Activated CD8-positive, alpha-beta memory T cell treated with anti-CD3 and anti-CD28 coated beads, Interleukin-2, amount 50 U/mL, for 1 hour (primary cell): ENCODE results near the gene HEY2.
"Not testable (repeated sequence)": the region's sequence is repeated elsewhere in the genome, so short reads cannot be mapped to it uniquely, and the experiment has no call there.

ENCODE experiments used
- DNase-seq: peaks from one replicate; pipeline ENCODE4 v3.0.0-alpha.2; 2020; ENCODE audit errors: extremely low read depth

Gene HEY2

GRCh38 chr6:125795301-125795700 lies 45.9 kb downstream of the HEY2 start:
- no peak for DNase-seq

GRCh38 chr6:125797120-125797885 lies 47.9 kb downstream of the HEY2 start:
- no peak for DNase-seq

- DNase-seq = no peak
Observed at GRCh38 chr6:125797886-125798444, 48.5 kb downstream of the HEY2 start.

GRCh38 chr6:125798734-125799508 lies 49.5 kb downstream of the HEY2 start:
- no peak for DNase-seq

- no peak for DNase-seq
Observed at GRCh38 chr6:125802383-125802782, 53.0 kb downstream of the HEY2 start.

GRCh38 chr6:125802943-125803377 lies 53.5 kb downstream of the HEY2 start:
- DNase-seq = no peak

GRCh38 chr6:125804264-125804663 lies 54.8 kb downstream of the HEY2 start:
- no peak for DNase-seq

GRCh38 chr6:125804866-125805425 lies 55.5 kb downstream of the HEY2 start:
- DNase-seq = not testable (repeated sequence)

- no peak for DNase-seq
Observed at GRCh38 chr6:125806813-125807212, 57.4 kb downstream of the HEY2 start.

GRCh38 chr6:125807293-125807692 lies 57.9 kb downstream of the HEY2 start:
- no peak for DNase-seq

GRCh38 chr6:125808060-125808459 lies 58.6 kb downstream of the HEY2 start:
- DNase-seq = no peak

- no peak for DNase-seq
Observed at GRCh38 chr6:125808591-125808990, 59.2 kb downstream of the HEY2 start.

- DNase-seq = no peak
Observed at GRCh38 chr6:125809570-125810170, 60.2 kb downstream of the HEY2 start.

GRCh38 chr6:125810445-125810844 lies 61.0 kb downstream of the HEY2 start:
- DNase-seq = no peak
